Globus pallidus (tissue), 1 donor: Measurements from ENCODE around the gene TIAL1.
"Not testable (repeated sequence)": the region's sequence is repeated elsewhere in the genome, so short reads cannot be mapped to it uniquely, and the experiment has no call there.

Experiments used
- DNase-seq: peaks from one replicate; pipeline ENCODE4 v3.0.0-alpha.2; 2015; ENCODE audit warnings: low spot score

TIAL1 gene

GRCh38 chr10:119549247-119549999 lies 47.3 kb downstream of the TIAL1 start:
- DNase-seq, result no peak

GRCh38 chr10:119546009-119546408 lies 50.8 kb downstream of the TIAL1 start:
- no peak for DNase-seq

DNA sequence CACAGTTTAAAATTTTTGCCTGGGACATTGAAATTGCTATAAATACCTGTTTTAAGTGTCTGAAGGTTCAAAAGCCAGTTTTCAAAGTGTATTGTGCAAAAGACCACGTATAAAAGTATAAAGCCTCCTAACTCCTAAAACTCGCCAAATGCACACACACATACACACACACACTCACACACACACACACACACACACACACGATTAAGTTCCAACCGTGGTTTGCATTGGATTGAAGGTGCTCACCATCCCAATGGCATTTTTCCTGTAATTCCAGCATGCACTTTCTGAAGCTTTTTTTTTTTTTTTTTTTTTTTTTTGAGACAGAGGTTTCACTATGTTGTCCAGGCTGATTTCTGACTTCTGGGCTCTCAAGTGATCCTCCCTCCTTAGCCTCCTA lies 51.5 kb downstream of the TIAL1 start:
- no peak for DNase-seq

- DNase-seq, result no peak
Observed at GRCh38 chr10:119543814-119544642, 52.7 kb downstream of the TIAL1 start.

GRCh38 chr10:119542988-119543813 lies 53.6 kb downstream of the TIAL1 start:
- no peak for DNase-seq

DNA sequence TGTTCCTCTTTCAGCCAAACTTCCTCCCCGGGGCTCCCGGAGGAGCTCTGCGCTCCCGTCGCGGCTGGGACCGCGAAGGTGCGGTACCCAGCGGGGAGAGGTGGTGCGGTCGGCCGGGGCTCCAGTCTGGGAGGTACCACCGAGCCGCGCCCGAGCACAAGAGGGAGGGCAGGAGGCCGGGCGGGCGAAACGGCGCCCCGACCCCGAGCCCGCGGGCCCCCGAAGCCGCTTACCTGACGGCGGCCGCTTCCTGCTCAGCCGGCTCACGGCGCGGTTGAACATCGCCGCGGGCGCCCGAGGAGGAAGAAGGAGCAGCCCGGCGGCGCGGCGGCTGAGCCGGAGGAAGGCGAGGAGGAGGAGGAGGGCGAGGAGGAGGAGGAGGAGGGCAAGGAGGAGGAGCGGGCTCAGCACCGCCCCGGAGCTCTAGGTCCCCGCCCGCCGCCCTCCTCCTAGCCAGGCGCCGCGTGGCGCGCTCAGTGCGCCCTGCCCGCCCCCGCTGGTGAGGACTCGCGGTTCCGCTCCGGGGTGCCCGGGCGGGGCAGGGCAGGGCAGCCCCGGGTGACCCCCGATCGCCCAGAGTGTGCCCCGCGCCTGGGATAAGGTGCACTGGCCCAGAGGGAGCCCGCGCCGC lies 54.3 kb downstream of the TIAL1 start, which contains the start of gene RGS10:
TSS of gene RGS10 (minus strand) at position 363 of the 631 bp plus-strand sequence. CDS start at position 282, 81 bp downstream.
- peak; percentile 51 for DNase-seq

GRCh38 chr10:119541459-119542356 lies 55.1 kb downstream of the TIAL1 start:
- no peak for DNase-seq

DNA sequence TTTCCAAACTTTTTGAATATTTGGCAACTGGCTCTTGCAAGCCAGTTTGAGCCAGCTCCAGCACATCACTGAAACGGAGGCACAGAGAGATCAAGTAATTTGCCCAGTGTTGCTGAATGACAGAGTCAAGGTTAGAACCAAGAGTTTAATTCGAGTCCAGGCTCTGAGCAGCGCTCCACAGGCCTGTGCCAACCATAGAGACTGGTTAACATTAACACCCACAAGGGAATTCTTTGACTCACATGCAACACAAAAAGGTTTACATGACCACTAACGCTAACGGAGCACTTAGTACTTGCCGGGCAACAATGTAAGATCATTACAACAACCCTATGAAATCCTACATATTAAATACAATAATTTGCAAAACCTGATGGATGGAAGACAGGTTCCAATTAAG lies 55.7 kb downstream of the TIAL1 start:
- DNase-seq, result no peak

GRCh38 chr10:119540038-119540437 lies 56.7 kb downstream of the TIAL1 start:
- no peak for DNase-seq

DNA sequence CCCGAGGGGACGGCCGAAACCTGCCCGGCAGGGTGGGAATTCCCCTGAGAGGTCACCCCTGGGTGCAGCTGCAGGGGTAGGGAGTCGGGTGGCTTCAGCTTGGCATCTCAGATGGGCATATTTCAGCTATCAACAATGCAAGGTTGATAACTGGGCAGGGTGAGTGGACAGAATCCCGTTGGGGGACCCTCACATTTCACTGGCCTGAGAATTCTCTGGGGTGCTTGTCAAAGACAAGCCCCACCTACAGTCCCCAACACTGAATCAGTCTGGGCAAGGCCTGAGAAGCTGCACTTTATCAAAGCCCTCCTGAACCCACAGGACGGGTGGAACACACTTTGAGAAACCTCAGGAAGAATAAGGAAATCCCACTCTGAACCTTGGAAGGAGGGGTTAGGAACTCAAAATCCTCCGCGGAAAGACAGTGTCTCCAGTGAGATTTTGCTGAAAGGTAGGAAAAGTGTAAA lies 57.4 kb downstream of the TIAL1 start:
- DNase-seq, result no peak

GRCh38 chr10:119538632-119539358 lies 58.0 kb downstream of the TIAL1 start:
- no peak for DNase-seq

DNA sequence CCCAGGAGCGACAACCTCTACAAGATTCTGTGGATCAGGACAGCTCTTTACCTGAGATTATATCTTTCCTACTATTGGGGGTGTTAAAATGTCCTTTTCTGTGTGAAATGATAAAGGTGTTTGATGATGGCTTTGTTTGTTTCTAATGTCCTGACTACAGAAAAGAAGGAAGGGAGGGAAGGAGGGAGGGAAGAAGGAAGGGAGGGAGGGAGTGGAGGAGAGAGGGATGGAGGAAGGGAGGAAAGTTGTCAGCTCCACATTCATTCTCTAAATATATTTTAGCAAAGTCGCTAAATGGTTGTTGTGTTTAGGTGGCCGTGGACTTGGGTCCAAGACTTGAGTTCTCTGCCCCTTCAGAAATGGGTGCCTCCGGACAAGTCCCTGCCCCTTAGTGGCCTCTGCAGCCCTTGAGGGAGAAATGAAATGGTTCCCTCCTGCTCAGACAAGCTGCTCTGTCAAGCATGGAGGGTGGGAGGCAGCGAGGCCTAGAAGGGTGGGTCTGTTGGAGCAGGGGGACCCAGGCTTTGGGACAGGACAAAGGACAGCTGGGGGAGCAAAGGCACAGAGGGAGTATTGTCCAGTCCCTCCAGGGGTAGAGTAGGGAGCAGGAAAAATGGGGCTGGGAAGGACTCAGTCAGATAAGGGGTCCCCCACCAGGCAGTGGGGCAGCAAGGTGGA lies 58.7 kb downstream of the TIAL1 start:
- no peak for DNase-seq

DNA sequence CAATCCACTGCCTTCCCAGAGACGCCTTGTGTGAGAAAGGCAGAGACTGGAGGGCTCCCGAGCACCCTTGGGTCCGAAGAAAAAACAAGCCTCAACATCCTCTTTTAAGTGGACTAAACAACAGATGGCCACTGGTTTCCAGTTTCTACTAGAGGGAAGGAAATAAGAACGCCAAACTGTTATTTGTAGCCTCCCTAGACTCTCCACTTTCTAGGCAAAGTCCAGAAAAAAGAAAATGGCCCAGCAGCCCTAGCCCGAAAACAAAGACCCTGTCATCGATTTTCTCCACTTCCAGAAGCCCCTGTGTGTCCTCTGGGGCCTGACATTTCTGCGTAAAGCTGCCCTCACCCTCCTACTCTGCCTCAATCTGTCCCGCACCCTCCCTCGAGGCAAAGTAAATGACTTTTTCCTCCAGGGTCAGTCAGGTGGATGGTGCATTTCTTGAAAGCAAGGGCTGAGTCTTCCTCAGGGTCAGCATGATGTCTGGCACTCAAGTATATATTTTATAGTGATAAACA lies 60.2 kb downstream of the TIAL1 start:
- DNase-seq, result no peak

DNA sequence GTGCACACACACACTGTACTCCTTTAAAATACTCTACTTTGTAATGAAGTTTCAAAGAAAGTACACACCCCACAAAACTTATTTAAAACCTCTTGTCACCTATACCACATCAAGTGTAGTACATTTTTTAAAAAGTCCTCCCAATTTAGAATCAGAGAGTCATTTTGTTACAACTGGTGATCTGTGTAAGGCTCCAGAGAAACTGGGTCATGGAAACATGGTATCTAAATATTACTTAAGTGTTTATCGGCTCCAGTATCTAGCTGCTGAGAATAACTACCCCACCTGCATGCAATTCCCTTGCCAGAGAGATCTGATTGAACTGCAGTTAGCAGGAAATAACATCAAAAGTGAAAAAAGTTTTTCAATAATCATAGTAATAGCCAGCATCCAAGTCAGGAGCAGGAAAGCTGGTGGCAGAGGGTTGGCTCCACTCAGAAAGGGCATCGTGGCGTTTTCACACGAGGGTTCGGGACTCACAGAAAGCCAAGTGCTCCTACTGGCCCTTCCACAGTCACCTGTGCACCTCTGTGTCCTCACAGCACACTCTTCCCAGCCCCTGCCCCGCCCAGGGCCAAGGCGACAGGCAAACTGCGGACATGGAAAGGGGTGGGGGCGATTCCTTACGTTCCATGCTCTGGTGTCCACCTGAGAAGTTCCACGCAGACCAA lies 60.8 kb downstream of the TIAL1 start:
- no peak for DNase-seq

DNA sequence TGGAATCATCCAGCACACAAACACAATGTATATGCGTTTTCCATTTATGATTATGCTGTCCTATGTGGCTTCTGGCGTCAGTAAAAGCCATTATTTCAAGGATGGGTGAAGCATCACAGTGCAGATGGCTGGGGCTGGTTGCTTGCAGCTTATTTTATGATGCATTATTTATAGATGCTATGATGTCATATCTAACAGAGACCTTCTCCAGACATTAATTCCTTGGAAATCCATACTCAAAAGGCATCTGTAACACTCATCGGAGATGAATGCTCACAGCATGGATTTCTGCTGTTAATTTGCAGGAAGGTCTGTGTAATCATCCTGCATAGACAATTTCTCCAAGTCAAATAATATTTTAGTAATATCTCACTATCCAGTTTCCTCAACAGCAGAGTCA lies 61.5 kb downstream of the TIAL1 start:
- no peak for DNase-seq

DNA sequence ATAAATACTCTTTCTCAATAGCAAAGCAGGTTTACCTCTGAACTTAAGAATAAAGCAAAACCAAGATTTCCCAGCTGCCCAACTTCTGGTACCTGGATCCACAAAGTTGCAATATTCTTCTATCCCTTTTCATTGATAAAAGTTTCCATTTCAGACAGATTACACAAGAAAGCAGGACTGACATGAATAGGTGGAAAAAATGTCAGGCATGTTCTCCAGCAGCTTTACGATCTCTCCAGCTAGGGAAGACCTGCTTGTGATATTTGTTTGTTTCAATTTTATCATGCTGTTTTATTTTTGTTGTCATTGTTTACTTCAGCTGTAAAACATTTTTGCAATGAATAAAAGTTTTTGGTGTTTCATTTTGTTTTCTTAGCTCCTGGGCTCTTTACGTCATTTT lies 63.3 kb downstream of the TIAL1 start:
- DNase-seq, result no peak

DNA sequence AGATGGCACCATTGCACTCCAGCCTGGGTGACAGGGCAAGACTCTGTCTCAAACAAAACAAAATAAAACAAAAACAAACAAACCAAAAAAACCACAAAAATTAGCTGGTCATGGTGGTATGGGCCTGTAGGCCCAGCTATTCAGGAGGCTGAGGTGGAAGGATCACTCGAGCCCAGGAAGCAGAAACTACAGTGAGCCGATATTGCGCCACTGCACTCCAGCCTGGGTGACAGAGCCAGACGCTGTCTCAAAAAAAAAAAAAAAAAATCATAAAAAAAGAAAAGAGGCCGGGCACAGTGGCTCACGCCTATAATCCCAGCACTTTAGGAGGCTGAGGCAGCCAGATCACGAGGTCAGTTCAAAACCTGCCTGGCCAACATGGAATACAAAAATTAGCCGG lies 64.0 kb downstream of the TIAL1 start:
- not testable (repeated sequence) for DNase-seq

GRCh38 chr10:119532251-119532650 lies 64.5 kb downstream of the TIAL1 start:
- not testable (repeated sequence) for DNase-seq

DNA sequence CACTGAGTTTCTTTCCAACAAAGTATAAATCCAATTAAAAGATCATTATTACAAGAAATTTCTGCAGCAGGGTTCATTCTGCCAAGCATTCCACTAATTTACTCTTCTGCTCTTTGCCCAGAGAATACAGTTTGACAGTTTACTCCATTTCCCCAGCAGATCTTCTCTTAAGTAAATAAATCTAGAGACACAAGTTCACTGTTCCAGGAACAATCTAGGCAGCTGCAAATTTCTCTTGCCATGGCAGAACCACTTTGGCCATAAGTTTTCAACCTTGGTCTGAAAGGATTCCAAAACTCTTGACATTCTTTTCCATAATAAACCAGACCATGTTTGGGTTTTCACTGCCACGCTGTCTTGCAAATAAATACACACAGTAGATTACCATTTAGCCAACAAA lies 65.7 kb downstream of the TIAL1 start:
- no peak for DNase-seq
